ENCODE data around the gene SOX9.

The SOX9 gene

DNA sequence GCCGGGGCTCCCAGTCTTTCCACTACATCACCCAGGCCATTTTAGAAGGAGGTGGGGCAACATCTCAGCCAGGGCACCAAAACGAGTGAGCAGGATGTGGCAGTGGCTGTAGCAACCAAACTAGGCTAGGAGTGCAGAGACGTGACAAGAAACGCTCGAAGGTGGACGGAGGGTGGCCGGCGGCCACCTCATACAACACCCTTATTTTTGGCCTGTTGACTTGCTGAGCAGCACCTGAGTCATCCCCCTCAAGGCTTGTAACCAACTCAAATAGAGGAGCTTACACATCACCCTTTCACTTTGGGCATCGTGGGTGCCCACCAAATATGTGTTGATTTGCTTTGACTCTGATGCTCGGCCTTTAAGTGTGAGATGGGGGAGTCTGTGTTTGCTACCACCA is 23.7 kb upstream of the SOX9 start:
- H3F3A ChIP-seq (ENCODE audit: low read depth): no peaks in the 10 kb centered on the region
- H3K9ac ChIP-seq (ENCODE audit: low read depth, low read length, poor library complexity, severe bottlenecking): no peak overlapping the region
- 0 out of 2 replicates have a peak, but pooled peaks cover 2% of the 10 kb centered on the region for H3K9me3 ChIP-seq (ENCODE audit: insufficient read depth, low read depth, low read length)
- H3K27me3 ChIP-seq (ENCODE audit: insufficient read depth, low read length, poor library complexity, severe bottlenecking): no peaks in the 10 kb centered on the region
- TF ChIP-seq, protein P1, sequence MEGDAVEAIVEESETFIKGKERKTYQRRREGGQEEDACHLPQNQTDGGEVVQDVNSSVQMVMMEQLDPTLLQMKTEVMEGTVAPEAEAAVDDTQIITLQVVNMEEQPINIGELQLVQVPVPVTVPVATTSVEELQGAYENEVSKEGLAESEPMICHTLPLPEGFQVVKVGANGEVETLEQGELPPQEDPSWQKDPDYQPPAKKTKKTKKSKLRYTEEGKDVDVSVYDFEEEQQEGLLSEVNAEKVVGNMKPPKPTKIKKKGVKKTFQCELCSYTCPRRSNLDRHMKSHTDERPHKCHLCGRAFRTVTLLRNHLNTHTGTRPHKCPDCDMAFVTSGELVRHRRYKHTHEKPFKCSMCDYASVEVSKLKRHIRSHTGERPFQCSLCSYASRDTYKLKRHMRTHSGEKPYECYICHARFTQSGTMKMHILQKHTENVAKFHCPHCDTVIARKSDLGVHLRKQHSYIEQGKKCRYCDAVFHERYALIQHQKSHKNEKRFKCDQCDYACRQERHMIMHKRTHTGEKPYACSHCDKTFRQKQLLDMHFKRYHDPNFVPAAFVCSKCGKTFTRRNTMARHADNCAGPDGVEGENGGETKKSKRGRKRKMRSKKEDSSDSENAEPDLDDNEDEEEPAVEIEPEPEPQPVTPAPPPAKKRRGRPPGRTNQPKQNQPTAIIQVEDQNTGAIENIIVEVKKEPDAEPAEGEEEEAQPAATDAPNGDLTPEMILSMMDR (conservative IDR thresholded peaks at IDR 0.05; ENCODE audit: low read length): no peak
- TF ChIP-seq EZH2phosphoT487 (IDR thresholded peaks at IDR 0.05; ENCODE audit: borderline replicate concordance): no peak
- H4K20me1 ChIP-seq (ENCODE audit: insufficient read depth, low read length, poor library complexity, severe bottlenecking): no peaks in the 10 kb centered on the region
- no peaks in the 10 kb centered on the region for H3K4me1 ChIP-seq (ENCODE audit: insufficient read depth, low read length, poor library complexity, severe bottlenecking)
- no peaks in the 10 kb centered on the region for H3K79me2 ChIP-seq (ENCODE audit: insufficient read depth, low read length)
- H3K9me2 ChIP-seq (replicated peaks; ENCODE audit: low read depth, low read length): no peaks in the 10 kb centered on the region
- no peaks in the 10 kb centered on the region for H3K36me3 ChIP-seq (ENCODE audit: insufficient read depth, low read length)
- no peak overlapping the region for H2AFZ ChIP-seq (ENCODE audit: low read length)
- no peak overlapping the region for H3K4me2 ChIP-seq (ENCODE audit: low read depth, low read length, poor library complexity, severe bottlenecking)
- H3K4me3 ChIP-seq (ENCODE audit: low read length, poor library complexity, severe bottlenecking): no peak overlapping the region

DNA sequence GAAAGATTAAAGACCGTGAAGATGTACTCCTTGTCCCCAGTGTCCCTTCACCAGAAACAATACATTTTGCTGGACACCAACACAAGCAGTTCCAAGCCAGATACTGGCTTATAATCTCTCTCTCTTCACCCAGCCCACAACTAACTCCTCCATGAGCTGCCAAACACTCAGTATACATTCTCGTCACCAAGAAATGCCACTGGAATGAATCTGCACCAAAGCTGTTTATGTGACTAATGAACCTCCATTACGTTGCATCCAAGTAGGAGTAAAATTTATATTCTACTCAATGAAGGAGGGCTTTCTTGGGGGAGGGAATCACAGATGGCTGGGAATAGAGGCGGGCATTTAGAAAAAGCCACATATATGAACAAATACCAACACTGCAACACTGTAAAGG is 20.9 kb upstream of the SOX9 start:
- no peak overlapping the region for H3K4me2 ChIP-seq (ENCODE audit: low read depth, low read length, poor library complexity, severe bottlenecking)

DNA sequence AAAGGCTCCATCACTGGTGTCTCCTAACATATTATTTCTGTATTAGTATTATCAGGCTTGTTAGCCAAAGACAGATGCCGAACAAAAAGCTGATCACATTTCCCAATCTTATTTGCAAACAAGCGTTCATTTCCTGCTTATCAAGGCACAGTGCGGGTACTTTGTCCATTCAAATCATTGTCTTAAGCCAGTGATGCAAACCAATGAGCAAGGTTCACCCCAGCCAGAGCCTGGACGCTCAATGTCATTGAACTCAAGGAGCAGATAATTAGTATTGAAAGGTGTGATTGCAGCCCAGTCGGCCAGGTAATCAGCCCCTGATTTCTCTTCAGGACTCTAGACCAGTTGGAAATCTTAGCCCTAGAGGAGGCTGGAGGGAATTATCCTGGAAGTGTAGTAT is 20.4 kb upstream of the SOX9 start:
- Histone ChIP-seq H4K20me1 (ENCODE audit: insufficient read depth, low read length, poor library complexity, severe bottlenecking) (no peaks in the 10 kb centered on the region), H3K9me3 (ENCODE audit: insufficient read depth, low read depth, low read length) (0 out of 2 replicates have a peak, but pooled peaks cover 2% of the 10 kb centered on the region), H3K9ac (ENCODE audit: low read depth, low read length, poor library complexity, severe bottlenecking) (no peak overlapping the region), H2AFZ (ENCODE audit: low read length) (no peak overlapping the region), H3K4me3 (ENCODE audit: low read length, poor library complexity, severe bottlenecking) (no peak overlapping the region), H3K9me2 (replicated peaks; ENCODE audit: low read depth, low read length) (no peaks in the 10 kb centered on the region), H3K4me1 (ENCODE audit: insufficient read depth, low read length, poor library complexity, severe bottlenecking) (no peaks in the 10 kb centered on the region), H3K27me3 (ENCODE audit: insufficient read depth, low read length, poor library complexity, severe bottlenecking) (no peaks in the 10 kb centered on the region), H3K4me2 (ENCODE audit: low read depth, low read length, poor library complexity, severe bottlenecking) (no peak overlapping the region), H3K36me3 (ENCODE audit: insufficient read depth, low read length) (no peaks in the 10 kb centered on the region), H3K79me2 (ENCODE audit: insufficient read depth, low read length) (no peaks in the 10 kb centered on the region), H3F3A (ENCODE audit: low read depth) (no peaks in the 10 kb centered on the region)
- TF ChIP-seq, protein P1 (conservative IDR thresholded peaks at IDR 0.05; ENCODE audit: low read length): no peak
- TF ChIP-seq EZH2phosphoT487 (IDR thresholded peaks at IDR 0.05; ENCODE audit: borderline replicate concordance): no peak

More for the DNA sequence above, 20.9 kb upstream of the SOX9 start:
- Histone ChIP-seq H3K36me3 (ENCODE audit: insufficient read depth, low read length) (no peaks in the 10 kb centered on the region), H2AFZ (ENCODE audit: low read length) (no peak overlapping the region), H3K9ac (ENCODE audit: low read depth, low read length, poor library complexity, severe bottlenecking) (no peak overlapping the region), H3K9me2 (replicated peaks; ENCODE audit: low read depth, low read length) (no peaks in the 10 kb centered on the region), H3K9me3 (ENCODE audit: insufficient read depth, low read depth, low read length) (0 out of 2 replicates have a peak, but pooled peaks cover 2% of the 10 kb centered on the region), H3K4me3 (ENCODE audit: low read length, poor library complexity, severe bottlenecking) (no peak overlapping the region), H3K4me1 (ENCODE audit: insufficient read depth, low read length, poor library complexity, severe bottlenecking) (no peaks in the 10 kb centered on the region), H3K27me3 (ENCODE audit: insufficient read depth, low read length, poor library complexity, severe bottlenecking) (no peaks in the 10 kb centered on the region), H3K79me2 (ENCODE audit: insufficient read depth, low read length) (no peaks in the 10 kb centered on the region), H3F3A (ENCODE audit: low read depth) (no peaks in the 10 kb centered on the region), H4K20me1 (ENCODE audit: insufficient read depth, low read length, poor library complexity, severe bottlenecking) (no peaks in the 10 kb centered on the region)
- TF ChIP-seq EZH2phosphoT487 (IDR thresholded peaks at IDR 0.05; ENCODE audit: borderline replicate concordance): no peak
- TF ChIP-seq, protein P1 (conservative IDR thresholded peaks at IDR 0.05; ENCODE audit: low read length): no peak

Data from Loucy (cell line).